BE2C (cell line): ENCODE measurements around the gene LRRTM4.

Experiments used
- DNase-seq: peaks from one replicate; pipeline ENCODE4 v3.0.0-alpha.2; 2020
- H3K27me3 ChIP-seq: fragments of 250-450 bp; sonication (Bioruptor Pico); 2 replicates; pipeline ENCODE4 v1.5.1; 2020; ENCODE audit warnings: mild to moderate bottlenecking
- H3K36me3 ChIP-seq: fragments of 250-450 bp; sonication (Bioruptor Pico); 2 replicates; pipeline ENCODE4 v1.5.1; 2020; ENCODE audit warnings: mild to moderate bottlenecking
- H3K4me1 ChIP-seq: fragments of 250-450 bp; sonication (Bioruptor Pico); 2 replicates; pipeline ENCODE4 v1.5.1; 2020
- H3K4me3 ChIP-seq: 2 replicates; pipeline ENCODE4 v1.5.1; 2011; ENCODE audit warnings: low read depth, low read length
- H3K9me3 ChIP-seq: fragments of 250-450 bp; sonication (Bioruptor Pico); 2 replicates; pipeline ENCODE4 v1.5.1; 2020
- TF ChIP-seq, protein P1 (sequence below): IDR thresholded peaks from 2 replicates; pipeline ENCODE4 v1.5.1; 2012; ENCODE audit warnings: mild to moderate bottlenecking, low read depth, low read length

The LRRTM4 gene

DNA sequence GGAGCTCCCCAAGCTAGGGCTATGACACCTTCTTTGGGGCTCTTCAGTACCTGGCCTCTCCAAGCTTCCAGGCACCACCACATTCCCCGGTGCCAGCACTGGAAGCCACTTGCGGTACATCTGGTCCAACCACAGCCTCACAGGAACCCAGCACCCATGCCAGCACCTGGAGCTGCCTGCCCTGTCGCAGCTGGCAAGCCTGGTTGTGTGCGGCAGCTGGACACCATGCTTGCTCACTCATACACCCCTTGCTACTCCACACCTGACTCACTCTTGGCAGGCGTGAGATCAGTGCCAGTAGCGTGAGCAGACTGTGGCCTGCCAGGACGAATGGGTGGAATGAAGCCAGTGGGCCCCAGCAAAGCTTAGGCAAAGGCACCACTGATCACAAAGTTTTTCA, 34.0 kb downstream of the LRRTM4 start:
- Histone ChIP-seq H3K27me3 (no peaks in the 10 kb centered on the region), H3K36me3 (no peaks in the 10 kb centered on the region), H3K4me1 (no peaks in the 10 kb centered on the region), H3K4me3 (no peak overlapping the region), H3K9me3 (no peaks in the 10 kb centered on the region)
- no peak for DNase-seq
- TF ChIP-seq, protein P1, sequence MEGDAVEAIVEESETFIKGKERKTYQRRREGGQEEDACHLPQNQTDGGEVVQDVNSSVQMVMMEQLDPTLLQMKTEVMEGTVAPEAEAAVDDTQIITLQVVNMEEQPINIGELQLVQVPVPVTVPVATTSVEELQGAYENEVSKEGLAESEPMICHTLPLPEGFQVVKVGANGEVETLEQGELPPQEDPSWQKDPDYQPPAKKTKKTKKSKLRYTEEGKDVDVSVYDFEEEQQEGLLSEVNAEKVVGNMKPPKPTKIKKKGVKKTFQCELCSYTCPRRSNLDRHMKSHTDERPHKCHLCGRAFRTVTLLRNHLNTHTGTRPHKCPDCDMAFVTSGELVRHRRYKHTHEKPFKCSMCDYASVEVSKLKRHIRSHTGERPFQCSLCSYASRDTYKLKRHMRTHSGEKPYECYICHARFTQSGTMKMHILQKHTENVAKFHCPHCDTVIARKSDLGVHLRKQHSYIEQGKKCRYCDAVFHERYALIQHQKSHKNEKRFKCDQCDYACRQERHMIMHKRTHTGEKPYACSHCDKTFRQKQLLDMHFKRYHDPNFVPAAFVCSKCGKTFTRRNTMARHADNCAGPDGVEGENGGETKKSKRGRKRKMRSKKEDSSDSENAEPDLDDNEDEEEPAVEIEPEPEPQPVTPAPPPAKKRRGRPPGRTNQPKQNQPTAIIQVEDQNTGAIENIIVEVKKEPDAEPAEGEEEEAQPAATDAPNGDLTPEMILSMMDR: no peak

DNA sequence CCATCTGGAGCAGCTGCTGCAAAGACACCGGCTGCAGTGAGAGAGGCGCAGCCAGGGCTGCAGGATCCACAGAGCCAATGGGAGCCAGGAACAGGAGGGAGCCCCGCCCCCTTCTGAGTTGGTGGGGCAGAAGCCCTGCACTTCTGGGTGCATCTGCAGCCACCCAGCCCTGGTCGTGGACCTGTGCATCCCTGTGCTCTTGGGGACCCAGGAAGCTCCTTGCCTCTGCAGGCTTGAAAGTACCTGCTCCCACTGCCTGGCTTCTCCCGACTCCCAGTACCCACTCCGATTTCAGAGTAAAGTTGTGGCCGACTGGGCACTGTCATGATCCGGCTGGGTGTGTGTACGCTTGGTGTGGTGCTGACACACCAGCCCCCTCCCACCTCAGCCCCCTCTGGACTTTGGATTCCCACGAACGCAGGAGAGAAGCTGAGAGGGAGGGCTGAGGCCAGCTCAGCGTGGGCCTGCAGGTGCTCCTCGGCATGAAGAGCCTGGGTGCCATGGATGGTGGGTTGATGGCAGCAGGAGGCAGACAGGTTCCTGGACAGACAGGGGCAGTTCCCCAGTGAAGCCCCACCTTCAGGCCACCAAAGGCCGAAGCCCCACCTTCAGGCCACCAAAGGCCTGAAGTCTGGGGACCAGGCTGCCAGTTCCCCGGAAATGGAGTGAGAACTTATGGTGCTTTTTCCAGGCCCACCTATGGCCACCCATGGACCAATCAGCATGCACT, 34.9 kb downstream of the LRRTM4 start:
- Histone ChIP-seq H3K27me3 (no peaks in the 10 kb centered on the region), H3K4me3 (no peak overlapping the region), H3K4me1 (no peaks in the 10 kb centered on the region), H3K36me3 (no peaks in the 10 kb centered on the region), H3K9me3 (no peaks in the 10 kb centered on the region)
- TF ChIP-seq, protein P1: no peak
- DNase-seq: peak; percentile 42

DNA sequence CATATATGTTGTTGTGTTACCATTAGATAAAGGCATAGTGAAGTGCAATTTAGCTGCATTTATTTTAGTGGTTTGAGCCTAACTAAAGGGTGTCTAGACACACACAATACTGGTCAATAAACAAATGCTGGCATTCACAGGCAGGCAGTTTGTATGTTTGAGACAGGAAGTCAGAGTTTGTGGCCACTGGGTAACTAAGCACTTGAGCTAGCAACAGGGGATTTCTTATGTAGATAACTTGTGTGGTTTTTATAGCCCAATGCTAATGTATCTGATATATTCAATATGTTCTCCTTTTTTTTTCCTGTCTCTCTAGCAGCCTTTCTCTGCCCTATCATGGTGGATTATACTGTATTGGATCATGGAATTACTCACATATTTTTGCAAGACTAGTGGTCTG, 38.1 kb downstream of the LRRTM4 start:
- Histone ChIP-seq H3K4me3 (no peak overlapping the region), H3K9me3 (no peaks in the 10 kb centered on the region), H3K36me3 (no peaks in the 10 kb centered on the region), H3K27me3 (no peaks in the 10 kb centered on the region), H3K4me1 (no peaks in the 10 kb centered on the region)
- TF ChIP-seq, protein P1: no peak
- no peak for DNase-seq

DNA sequence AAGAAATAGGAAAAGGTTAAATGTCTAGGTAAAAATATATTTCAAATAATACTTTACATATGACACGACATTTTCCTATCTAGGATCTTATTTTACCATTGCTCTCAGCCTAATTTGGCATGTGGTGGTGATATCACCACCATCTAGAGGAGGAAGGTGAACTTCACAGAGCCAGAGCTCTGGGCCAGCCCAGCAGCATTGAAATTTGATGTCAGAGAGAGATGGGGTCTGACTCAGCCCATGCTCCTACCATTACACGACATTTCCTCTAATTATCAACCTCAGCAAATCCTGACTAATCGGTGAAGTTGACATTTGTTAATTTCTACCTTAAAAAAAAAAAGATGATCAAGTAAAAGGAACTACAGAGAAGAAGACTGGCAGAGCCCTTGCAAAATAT, 42.3 kb downstream of the LRRTM4 start:
- H3K36me3 ChIP-seq: no peaks in the 10 kb centered on the region
- H3K9me3 ChIP-seq: no peaks in the 10 kb centered on the region
- TF ChIP-seq, protein P1: no peak
- no peak overlapping the region; the same call in 1 of the 2 replicates for H3K4me3 ChIP-seq
- DNase-seq: no peak
- no peaks in the 10 kb centered on the region for H3K27me3 ChIP-seq
- no peaks in the 10 kb centered on the region for H3K4me1 ChIP-seq

DNA sequence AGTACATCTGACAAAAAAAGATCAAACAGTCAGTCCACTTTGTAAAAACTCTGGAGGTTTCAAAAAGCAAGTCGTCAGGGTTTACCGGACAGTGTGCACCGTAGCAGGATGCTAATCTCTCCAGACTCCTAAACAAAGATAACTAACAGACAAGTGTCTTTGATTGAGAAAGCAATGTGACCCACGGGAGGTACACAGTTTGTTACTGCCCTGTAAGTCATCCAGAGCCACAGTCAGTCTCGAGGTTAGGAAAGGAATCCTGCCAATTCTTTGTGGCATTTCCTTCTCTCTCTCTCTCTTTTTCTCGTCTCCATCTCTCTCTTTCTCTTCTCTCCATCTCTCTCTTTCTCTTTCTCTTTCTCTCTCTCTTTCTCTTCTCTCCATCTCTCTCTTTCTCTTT, 42.8 kb downstream of the LRRTM4 start:
- H3K9me3 ChIP-seq: no peaks in the 10 kb centered on the region
- no peak for DNase-seq
- H3K4me1 ChIP-seq: no peaks in the 10 kb centered on the region
- H3K36me3 ChIP-seq: no peaks in the 10 kb centered on the region
- H3K4me3 ChIP-seq: peak overlapping the region; percentile 26
- TF ChIP-seq, protein P1: no peak
- no peaks in the 10 kb centered on the region for H3K27me3 ChIP-seq

DNA sequence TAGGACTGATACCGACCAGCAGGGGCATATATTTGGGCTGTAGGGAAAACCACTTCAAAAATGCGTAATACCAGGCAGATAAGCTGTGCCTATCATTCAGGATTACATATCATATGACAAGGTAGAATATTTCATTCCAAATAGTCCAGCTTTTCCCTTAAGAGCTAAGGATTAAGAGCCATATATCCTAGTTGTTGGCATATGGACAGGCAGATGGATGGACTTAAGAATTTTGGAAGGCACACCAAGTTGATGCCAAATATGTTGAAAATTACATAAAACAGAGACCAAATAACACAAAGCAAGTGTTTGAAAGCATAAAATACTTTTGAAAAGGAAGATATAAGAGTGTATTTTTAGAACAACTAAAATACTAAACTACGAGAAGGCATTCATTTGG, 52.1 kb downstream of the LRRTM4 start:
- TF ChIP-seq, protein P1: no peak
- Histone ChIP-seq H3K27me3 (no peaks in the 10 kb centered on the region), H3K9me3 (no peaks in the 10 kb centered on the region), H3K4me1 (no peaks in the 10 kb centered on the region), H3K4me3 (no peak overlapping the region), H3K36me3 (no peaks in the 10 kb centered on the region)
- DNase-seq: no peak
